Lower leg skin (tissue), 3 donors: ENCODE results near the gene DUSP10.

Source experiments
- POLR2A ChIP-seq, 2 donors: fragments of 450-650 bp; IDR thresholded peaks; one replicate each; pipeline ENCODE4 v1.6.1; 2016 to 2017; ENCODE audit warnings: antibody characterized with exemption in 2 of 2, mild to moderate bottlenecking in 1 of 2, moderate library complexity in 1 of 2
- TF ChIP-seq, protein P1 (sequence below), 3 donors: fragments of 450-650 bp; IDR thresholded peaks; one replicate each; pipeline ENCODE4 v1.5.1; 2016; ENCODE audit warnings: antibody characterized with exemption in 3 of 3, mild to moderate bottlenecking in 3 of 3, moderate library complexity in 2 of 3

DNA sequence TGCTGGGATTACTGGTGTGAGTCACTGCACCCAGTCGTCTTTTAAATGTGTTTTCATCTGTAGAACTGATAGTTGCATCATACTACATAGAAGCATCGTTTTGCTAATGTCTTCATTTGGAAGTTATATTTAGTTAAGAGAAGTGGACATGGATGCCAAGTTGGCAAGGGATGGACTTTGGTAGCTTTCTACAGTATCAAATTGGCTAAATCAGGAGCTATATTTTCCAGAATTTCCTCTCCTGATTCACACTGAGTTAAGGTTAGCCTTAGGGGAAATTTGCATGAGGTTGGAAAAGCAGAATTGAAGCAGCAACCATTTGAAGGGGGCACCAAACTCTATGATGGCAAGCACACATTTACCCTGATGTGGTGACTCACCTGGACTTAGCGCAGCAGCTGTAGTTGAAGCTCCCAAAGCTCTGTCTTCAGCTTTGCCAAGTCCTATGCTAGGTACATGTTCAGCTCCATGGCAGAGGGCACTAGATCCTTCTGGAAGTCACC is 43.9 kb downstream of the DUSP10 start:
- TF ChIP-seq, protein P1, sequence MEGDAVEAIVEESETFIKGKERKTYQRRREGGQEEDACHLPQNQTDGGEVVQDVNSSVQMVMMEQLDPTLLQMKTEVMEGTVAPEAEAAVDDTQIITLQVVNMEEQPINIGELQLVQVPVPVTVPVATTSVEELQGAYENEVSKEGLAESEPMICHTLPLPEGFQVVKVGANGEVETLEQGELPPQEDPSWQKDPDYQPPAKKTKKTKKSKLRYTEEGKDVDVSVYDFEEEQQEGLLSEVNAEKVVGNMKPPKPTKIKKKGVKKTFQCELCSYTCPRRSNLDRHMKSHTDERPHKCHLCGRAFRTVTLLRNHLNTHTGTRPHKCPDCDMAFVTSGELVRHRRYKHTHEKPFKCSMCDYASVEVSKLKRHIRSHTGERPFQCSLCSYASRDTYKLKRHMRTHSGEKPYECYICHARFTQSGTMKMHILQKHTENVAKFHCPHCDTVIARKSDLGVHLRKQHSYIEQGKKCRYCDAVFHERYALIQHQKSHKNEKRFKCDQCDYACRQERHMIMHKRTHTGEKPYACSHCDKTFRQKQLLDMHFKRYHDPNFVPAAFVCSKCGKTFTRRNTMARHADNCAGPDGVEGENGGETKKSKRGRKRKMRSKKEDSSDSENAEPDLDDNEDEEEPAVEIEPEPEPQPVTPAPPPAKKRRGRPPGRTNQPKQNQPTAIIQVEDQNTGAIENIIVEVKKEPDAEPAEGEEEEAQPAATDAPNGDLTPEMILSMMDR (IDR thresholded peaks at IDR 0.05) = no peak
- TF ChIP-seq POLR2A (IDR thresholded peaks at IDR 0.05) = no peak
